Stimulated activated naive B cell treated with anti-CD40 and anti-IgM and Interleukin-4, amounts not matched to agents 10 μg/mL and 1 μg/mL and 100 μg/mL, for 72 hours (primary cell): ENCODE results near the gene GPR142.

Source experiments
- ATAC-seq, 2 donors: fragments of 150-1000 bp; cut with Tn5 transposase; replicated peaks; 2 replicates each; pipeline ENCODE4 v1.10.0; 2021; ENCODE audit warnings: moderate library complexity in 1 of 2
- DNase-seq: peaks from one replicate; pipeline ENCODE4 v3.0.0; 2021
- H3K27ac Mint-ChIP-seq: one replicate; pipeline ENCODE4 v1.8.0; 2022; ENCODE audit warnings: mild to moderate bottlenecking, mixed read lengths
- H3K27me3 Mint-ChIP-seq, 2 donors: one replicate each; pipeline ENCODE4 v1.8.0; 2022; ENCODE audit warnings: mixed read lengths in 2 of 2
- H3K36me3 Mint-ChIP-seq, 2 donors: one replicate each; pipeline ENCODE4 v1.8.0; 2022; ENCODE audit warnings: mixed read lengths in 2 of 2, mild to moderate bottlenecking in 1 of 2
- H3K4me1 Mint-ChIP-seq, 2 donors: one replicate each; pipeline ENCODE4 v1.8.0; 2022; ENCODE audit warnings: mixed read lengths in 2 of 2, mild to moderate bottlenecking in 1 of 2
- H3K4me3 Mint-ChIP-seq, 2 donors: one replicate each; pipeline ENCODE4 v1.8.0; 2022; ENCODE audit warnings: mild to moderate bottlenecking in 2 of 2, mixed read lengths in 2 of 2, moderate library complexity in 1 of 2
- H3K9me3 Mint-ChIP-seq, 2 donors: one replicate each; pipeline ENCODE4 v1.8.0; 2022; ENCODE audit warnings: mixed read lengths in 2 of 2, mild to moderate bottlenecking in 1 of 2

The GPR142 gene

GRCh38 chr17:74387365-74388218 lies 20.3 kb downstream of the GPR142 start:
- H3K9me3 Mint-ChIP-seq, result peaks cover 0 to 1% of the 10 kb centered on the region in 2 donors
- DNase-seq (no peak), ATAC-seq (no peak)
- peaks cover 27 to 51% of the 10 kb centered on the region in 2 donors for H3K27me3 Mint-ChIP-seq
- no peak overlapping the region for H3K4me3 Mint-ChIP-seq
- H3K27ac Mint-ChIP-seq, result no peak overlapping the region
- peaks cover 0 to 1% of the 10 kb centered on the region in 2 donors for H3K36me3 Mint-ChIP-seq
- peaks cover 0 to 2% of the 10 kb centered on the region in 2 donors for H3K4me1 Mint-ChIP-seq

- peaks cover 0 to 1% of the 10 kb centered on the region in 2 donors for H3K9me3 Mint-ChIP-seq
- peaks cover 23 to 54% of the 10 kb centered on the region in 2 donors for H3K27me3 Mint-ChIP-seq
- H3K4me1 Mint-ChIP-seq, result peaks cover 3 to 10% of the 10 kb centered on the region in 2 donors
- DNase-seq, result no peak
- no peak overlapping the region for H3K27ac Mint-ChIP-seq
- peaks cover 0 to 1% of the 10 kb centered on the region in 2 donors for H3K36me3 Mint-ChIP-seq
- H3K4me3 Mint-ChIP-seq, result no peak overlapping the region
- no peak for ATAC-seq
Observed at GRCh38 chr17:74389084-74389753, 21.9 kb downstream of the GPR142 start.

- Mint-ChIP-seq H3K9me3 (peaks cover 0 to 1% of the 10 kb centered on the region in 2 donors), H3K27me3 (peaks cover 15 to 45% of the 10 kb centered on the region in 2 donors), H3K27ac (no peak overlapping the region), H3K4me1 (peaks cover 3 to 10% of the 10 kb centered on the region in 2 donors), H3K36me3 (peaks cover 0 to 1% of the 10 kb centered on the region in 2 donors), H3K4me3 (no peak overlapping the region)
- DNase-seq (no peak), ATAC-seq (no peak)
Observed at GRCh38 chr17:74389937-74390679, 22.8 kb downstream of the GPR142 start.

GRCh38 chr17:74390680-74391653 lies 23.7 kb downstream of the GPR142 start:
- no peaks in the 10 kb centered on the region for H3K36me3 Mint-ChIP-seq
- no peak overlapping the region for H3K27ac Mint-ChIP-seq
- H3K9me3 Mint-ChIP-seq, result no peaks in the 10 kb centered on the region
- ATAC-seq (no peak), DNase-seq (no peak)
- H3K27me3 Mint-ChIP-seq, result peaks cover 15 to 39% of the 10 kb centered on the region in 2 donors
- peaks cover 3 to 10% of the 10 kb centered on the region in 2 donors for H3K4me1 Mint-ChIP-seq
- no peak overlapping the region for H3K4me3 Mint-ChIP-seq

- no peak overlapping the region for H3K4me3 Mint-ChIP-seq
- peaks cover 3 to 10% of the 10 kb centered on the region in 2 donors for H3K4me1 Mint-ChIP-seq
- no peak overlapping the region for H3K27ac Mint-ChIP-seq
- H3K36me3 Mint-ChIP-seq, result no peaks in the 10 kb centered on the region
- peaks cover 15 to 33% of the 10 kb centered on the region in 2 donors for H3K27me3 Mint-ChIP-seq
- DNase-seq (no peak), ATAC-seq (no peak)
- H3K9me3 Mint-ChIP-seq, result no peaks in the 10 kb centered on the region
Observed at GRCh38 chr17:74391771-74392170, 24.5 kb downstream of the GPR142 start.

GRCh38 chr17:74392848-74393247 lies 25.5 kb downstream of the GPR142 start:
- no peaks in the 10 kb centered on the region for H3K36me3 Mint-ChIP-seq
- no peak overlapping the region for H3K27ac Mint-ChIP-seq
- no peak for DNase-seq
- peaks cover 3 to 10% of the 10 kb centered on the region in 2 donors for H3K4me1 Mint-ChIP-seq
- no peak for ATAC-seq
- no peak overlapping the region for H3K4me3 Mint-ChIP-seq
- no peaks in the 10 kb centered on the region for H3K9me3 Mint-ChIP-seq
- peaks cover 19 to 28% of the 10 kb centered on the region in 2 donors for H3K27me3 Mint-ChIP-seq

- Mint-ChIP-seq H3K4me1 (peaks cover 3 to 10% of the 10 kb centered on the region in 2 donors), H3K36me3 (no peaks in the 10 kb centered on the region), H3K9me3 (no peaks in the 10 kb centered on the region), H3K27me3 (peaks cover 19 to 28% of the 10 kb centered on the region in 2 donors), H3K4me3 (no peak overlapping the region), H3K27ac (no peak overlapping the region)
- no peak for ATAC-seq
- DNase-seq, result no peak
Observed at GRCh38 chr17:74393346-74393942, 26.1 kb downstream of the GPR142 start.

GRCh38 chr17:74394275-74394950 lies 27.1 kb downstream of the GPR142 start:
- ATAC-seq (no peak), DNase-seq (no peak)
- H3K4me1 Mint-ChIP-seq, result peaks cover 1 to 10% of the 10 kb centered on the region in 2 donors
- H3K9me3 Mint-ChIP-seq, result peaks cover 0 to under 1% of the 10 kb centered on the region in 2 donors
- H3K4me3 Mint-ChIP-seq, result no peak overlapping the region
- H3K36me3 Mint-ChIP-seq, result no peaks in the 10 kb centered on the region
- H3K27me3 Mint-ChIP-seq, result peaks cover 19 to 22% of the 10 kb centered on the region in 2 donors
- H3K27ac Mint-ChIP-seq, result no peak overlapping the region

GRCh38 chr17:74394977-74395376 lies 27.7 kb downstream of the GPR142 start:
- peaks cover 16 to 18% of the 10 kb centered on the region in 2 donors for H3K27me3 Mint-ChIP-seq
- H3K4me1 Mint-ChIP-seq, result peaks cover 1 to 10% of the 10 kb centered on the region in 2 donors
- peaks cover 0 to 2% of the 10 kb centered on the region in 2 donors for H3K36me3 Mint-ChIP-seq
- DNase-seq (no peak), ATAC-seq (no peak)
- no peak overlapping the region for H3K27ac Mint-ChIP-seq
- H3K4me3 Mint-ChIP-seq, result no peak overlapping the region
- H3K9me3 Mint-ChIP-seq, result peaks cover 3 to 6% of the 10 kb centered on the region in 2 donors

- Mint-ChIP-seq H3K4me1 (peaks cover 1 to 10% of the 10 kb centered on the region in 2 donors), H3K27me3 (peaks cover 6 to 17% of the 10 kb centered on the region in 2 donors), H3K27ac (no peak overlapping the region), H3K9me3 (peaks cover 3 to 10% of the 10 kb centered on the region in 2 donors), H3K4me3 (no peak overlapping the region), H3K36me3 (peaks cover 0 to 2% of the 10 kb centered on the region in 2 donors)
- DNase-seq (no peak), ATAC-seq (no peak)
Observed at GRCh38 chr17:74396567-74396966, 29.3 kb downstream of the GPR142 start.

GRCh38 chr17:74402048-74402447 lies 34.7 kb downstream of the GPR142 start:
- peaks cover 0 to 2% of the 10 kb centered on the region in 2 donors for H3K36me3 Mint-ChIP-seq
- peaks cover 0 to 3% of the 10 kb centered on the region in 2 donors for H3K4me1 Mint-ChIP-seq
- DNase-seq (no peak), ATAC-seq (no peak)
- no peak overlapping the region for H3K4me3 Mint-ChIP-seq
- peak overlapping the region; percentile 11 for H3K27ac Mint-ChIP-seq
- peaks cover 3 to 10% of the 10 kb centered on the region in 2 donors for H3K9me3 Mint-ChIP-seq
- H3K27me3 Mint-ChIP-seq, result peaks cover 22 to 25% of the 10 kb centered on the region in 2 donors

- H3K4me1 Mint-ChIP-seq, result peaks cover 0 to 4% of the 10 kb centered on the region in 2 donors
- ATAC-seq (no peak), DNase-seq (no peak)
- no peak overlapping the region for H3K4me3 Mint-ChIP-seq
- peaks cover 19 to 28% of the 10 kb centered on the region in 2 donors for H3K27me3 Mint-ChIP-seq
- H3K27ac Mint-ChIP-seq, result peak overlapping the region; percentile 67
- H3K36me3 Mint-ChIP-seq, result peaks cover 0 to 2% of the 10 kb centered on the region in 2 donors
- peaks cover 3 to 10% of the 10 kb centered on the region in 2 donors for H3K9me3 Mint-ChIP-seq
Observed at GRCh38 chr17:74403512-74404137, 36.3 kb downstream of the GPR142 start.
